ENCODE measurements around the gene MRPL53.
A peak's percentile ranks its signal among the peaks of the same experiment; 100 is the strongest.

MRPL53 gene

DNA sequence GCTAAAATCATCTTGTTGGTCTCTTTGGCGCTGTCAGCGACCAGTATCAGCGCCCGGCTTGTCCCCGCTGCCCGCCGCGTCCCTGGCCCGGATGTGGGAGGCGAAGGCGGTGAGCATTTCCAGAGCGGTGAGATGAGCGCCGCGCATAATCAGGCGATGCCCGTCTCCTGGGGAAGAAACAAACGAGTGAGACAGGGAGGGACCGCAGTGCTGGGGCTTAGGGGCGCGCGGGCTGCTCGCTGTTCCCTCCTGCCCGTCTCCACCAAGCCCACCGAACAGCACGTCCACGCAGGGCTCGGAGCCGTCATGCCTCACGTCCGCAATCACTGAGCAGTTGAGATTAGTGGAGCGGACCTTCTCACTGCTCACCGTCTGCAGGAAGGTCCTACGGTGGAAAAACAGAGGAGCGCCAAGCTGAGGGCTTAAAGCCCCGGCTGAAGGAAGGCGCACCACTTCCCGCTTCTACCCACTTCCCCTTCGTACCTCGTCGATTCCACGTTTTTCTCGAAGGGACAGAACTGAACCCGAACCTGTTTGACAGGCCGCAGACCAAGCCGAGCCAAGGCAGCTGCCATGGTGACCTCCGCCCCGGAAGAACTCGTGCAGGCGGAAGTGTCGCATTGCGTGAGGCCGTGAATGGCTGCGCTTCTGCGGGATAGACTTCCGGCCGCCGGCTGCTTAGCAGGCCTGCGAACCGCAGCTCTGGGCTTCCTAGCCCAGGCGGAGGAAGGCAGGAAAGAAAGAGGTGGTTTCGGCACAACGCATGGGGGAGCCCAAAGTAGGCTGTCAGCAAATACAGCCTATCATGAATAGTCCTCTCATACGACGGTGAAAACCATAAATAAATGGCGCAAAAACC lies at the start of gene MRPL53:
Gene MRPL53, minus strand, starts transcription at position 595 of the 859 bp plus-strand sequence. Its CDS starts 20 bp downstream, at position 575.
- peak; percentile 45 to 97 (median 88) for DNase-seq

DNA sequence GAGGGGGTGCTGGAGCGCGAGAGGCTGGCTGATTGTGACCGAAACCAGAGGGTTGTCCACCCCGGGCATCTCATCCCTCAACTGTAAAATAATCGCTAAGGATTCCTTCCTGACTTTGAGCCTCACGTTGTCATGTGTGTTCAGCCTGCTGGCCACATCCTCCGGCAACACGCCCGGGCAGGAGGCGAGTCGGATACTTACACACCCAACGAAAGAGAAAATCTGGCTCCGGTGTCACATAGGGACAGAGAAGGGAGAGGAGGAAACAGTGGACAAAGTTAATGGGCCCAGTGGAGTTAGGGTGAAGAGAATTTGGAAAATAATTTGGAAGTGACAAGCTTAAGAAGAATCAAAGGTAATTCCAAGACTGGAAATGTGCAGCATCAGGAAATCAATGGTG lies 44.2 kb upstream of the MRPL53 start:
- DNase-seq, result no peak

- peak in 19 of 51 donors; percentile 2 to 57 (median 14) for DNase-seq
Observed at GRCh38 chr2:74515981-74516633, 43.6 kb upstream of the MRPL53 start.

DNA sequence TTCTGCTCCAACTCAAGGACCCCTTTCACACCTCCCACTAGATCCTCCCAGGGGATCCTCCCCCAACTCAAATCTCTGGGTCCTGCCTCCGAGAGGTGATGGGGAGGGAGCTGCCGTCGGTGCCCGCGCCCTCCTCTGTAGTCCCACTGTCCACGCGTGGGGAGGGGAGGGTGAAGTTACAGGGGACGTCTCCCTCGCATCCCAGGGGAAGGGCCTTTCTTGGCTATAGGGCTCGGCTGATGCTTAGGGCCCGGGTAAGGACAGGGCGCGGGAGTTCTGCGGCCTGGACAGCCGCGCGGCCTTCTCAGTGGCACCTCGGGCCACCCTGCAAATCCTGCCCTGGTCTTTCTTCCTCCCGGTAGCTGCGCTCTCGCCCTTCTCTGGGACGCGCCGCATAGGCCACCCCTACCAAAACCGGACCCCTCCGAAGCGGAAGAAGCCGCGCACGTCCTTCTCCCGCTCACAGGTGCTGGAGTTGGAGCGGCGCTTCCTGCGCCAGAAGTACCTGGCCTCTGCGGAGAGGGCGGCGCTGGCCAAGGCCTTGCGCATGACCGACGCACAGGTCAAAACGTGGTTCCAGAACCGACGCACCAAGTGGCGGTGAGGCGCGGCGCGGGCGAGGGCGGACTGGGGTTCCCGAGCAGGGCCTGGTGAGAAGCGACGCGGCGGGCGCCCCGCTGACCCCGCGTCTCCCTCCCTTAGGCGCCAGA lies 42.9 kb upstream of the MRPL53 start:
- DNase-seq, result no peak

DNA sequence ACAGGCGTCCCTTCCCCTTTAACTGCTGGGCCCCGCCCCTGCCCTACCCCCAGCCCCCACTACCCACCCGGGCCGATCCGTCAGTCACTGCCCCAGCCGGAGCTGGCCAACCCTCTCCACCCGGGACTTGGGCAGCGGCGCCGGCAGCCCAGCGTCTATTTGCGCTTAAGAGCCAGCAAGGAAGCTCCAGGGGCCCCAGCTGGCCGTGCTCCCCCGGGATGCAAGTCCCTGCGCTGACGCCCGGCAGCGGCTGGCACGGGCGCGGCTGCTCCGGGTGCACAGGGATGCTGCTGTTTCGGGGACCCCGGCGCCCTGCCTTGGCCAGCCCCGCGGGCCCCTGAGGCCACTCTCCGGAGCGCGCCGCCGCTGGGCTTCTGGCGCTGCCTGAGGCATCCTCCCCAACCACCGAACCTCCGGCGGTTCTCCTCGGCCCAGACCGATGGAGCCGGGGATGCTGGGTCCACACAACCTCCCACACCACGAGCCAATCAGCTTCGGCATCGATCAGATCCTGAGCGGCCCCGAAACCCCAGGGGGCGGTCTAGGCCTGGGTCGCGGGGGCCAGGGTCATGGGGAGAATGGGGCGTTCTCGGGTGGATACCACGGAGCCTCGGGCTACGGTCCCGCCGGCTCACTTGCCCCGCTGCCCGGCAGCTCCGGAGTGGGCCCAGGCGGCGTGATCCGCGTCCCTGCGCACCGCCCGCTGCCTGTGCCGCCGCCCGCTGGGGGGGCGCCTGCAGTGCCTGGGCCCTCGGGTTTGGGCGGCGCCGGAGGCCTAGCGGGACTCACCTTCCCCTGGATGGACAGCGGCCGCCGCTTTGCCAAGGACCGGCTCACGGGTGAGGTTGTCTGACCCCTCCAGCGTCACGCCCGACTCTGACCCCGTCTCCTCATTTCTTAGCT lies 42.1 kb upstream of the MRPL53 start, which contains the start of gene TLX2:
Gene TLX2, plus strand, starts transcription at position 83 of the 903 bp plus-strand sequence. Its CDS starts 357 bp downstream, at position 440.
- no peak for DNase-seq

GRCh38 chr2:74513605-74514367 lies 41.3 kb upstream of the MRPL53 start:
- no peak for DNase-seq

- no peak for DNase-seq
Observed at GRCh38 chr2:74512744-74513604, 40.5 kb upstream of the MRPL53 start.

DNA sequence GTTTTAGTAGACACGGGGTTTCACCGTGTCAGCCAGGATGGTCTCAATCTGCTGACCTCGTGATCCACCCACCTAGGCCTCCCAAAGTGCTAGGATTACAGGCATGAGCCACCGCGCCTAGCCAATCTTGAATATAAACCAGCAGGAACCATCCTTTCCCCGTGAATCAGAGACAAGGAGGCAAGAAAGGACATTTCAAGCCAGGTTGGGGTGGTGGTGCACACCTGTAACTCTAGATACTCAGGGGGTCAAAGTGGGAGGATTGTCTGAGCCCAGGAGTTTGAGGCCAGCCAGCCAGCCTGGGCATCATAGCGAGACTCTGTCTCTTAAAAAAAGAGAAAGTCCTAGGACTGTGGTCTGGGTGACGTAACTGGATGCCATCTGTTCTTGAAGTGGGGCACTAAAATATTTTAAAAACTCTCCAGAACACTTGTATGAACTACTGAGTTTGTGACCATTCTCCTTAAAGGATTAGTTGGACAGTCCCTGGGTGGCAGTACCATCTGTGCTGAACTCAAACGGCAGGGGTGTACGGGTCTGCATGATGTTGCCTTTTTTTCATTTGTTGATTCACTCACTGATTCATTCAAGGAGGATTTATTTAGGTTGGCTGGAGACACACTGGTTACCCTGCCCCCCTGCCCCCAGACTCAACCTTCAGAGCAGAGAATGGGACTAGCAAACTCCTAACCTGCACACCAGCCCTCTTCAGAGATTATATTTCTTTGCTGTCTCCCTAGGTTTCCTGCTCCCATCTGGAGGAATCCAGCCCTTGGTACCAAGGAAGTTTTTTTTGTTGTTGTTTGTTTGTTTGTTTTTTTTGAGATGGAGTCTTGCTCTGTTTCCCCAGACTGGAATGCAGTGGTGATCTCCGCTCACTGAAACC lies 38.9 kb upstream of the MRPL53 start:
- no peak for DNase-seq

DNA sequence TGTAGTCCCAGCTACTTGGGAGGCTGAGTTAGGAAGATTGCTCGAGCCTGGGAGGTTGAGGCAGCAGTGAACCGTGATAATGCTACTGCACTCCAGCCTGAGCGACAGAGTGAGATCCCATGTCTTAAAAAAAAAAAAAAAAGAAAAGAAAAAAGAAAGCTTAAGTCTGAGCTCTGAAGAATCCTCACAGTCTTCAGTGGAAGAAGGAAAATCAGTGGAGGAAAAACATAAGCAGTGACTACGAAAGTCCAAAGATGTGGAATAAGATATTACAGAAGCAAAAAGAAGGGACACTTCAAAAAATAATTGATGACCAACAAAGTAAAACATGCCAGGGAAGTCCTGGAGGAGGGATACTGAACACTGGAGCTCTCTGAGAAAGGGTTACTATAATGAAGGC lies 37.8 kb upstream of the MRPL53 start:
- DNase-seq, result no peak

- DNase-seq, result peak in 13 of 51 donors; percentile 10 to 55 (median 25)
Observed at GRCh38 chr2:74507926-74508520, 35.5 kb upstream of the MRPL53 start.

- peak; percentile 77 to 100 (median 95) for DNase-seq
Observed at GRCh38 chr2:74507145-74507925, 34.9 kb upstream of the MRPL53 start, which contains the start of gene PCGF1. TSS of gene PCGF1 (minus strand) at chr2:74507695. CDS start at chr2:74507668, 27 bp downstream.

DNA sequence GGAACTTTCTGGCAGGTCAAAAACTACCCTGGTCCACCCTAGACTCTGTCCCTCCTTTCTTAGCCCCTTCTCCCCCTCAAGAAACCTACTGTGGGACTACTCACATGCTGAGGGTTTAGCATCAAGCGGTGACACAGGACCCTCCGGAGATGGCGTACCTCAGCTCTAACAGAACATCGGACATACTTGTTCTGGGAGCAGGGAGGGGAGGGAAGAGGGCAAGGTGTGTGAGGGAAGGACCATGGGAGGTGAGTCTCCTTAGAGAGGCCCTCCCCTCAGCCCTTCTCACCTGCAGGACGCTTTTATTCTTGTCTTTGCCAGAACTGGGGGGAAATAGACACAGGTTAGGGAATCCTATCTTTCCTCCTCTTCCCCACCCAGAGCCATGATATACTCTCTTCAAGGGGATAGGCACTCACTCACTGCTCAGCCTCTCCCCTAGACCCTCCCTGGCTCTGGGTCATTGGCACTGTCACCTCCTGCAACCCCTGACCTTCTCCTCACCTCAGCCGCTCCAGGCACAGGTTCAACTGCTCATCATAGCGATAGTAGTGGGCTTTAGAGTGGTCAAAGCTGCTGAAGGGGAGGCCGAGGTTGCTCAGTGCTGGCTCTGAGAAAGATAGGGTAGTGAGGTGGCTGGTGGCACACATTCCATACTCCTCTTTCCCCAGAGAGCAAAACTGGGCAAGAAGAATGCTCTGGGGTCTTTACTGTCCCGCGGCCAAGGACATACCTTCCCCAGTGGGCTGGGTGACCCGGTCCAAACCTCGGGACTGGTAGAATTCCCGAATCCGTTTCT lies 33.2 kb upstream of the MRPL53 start:
- DNase-seq, result no peak

- no peak for DNase-seq
Observed at GRCh38 chr2:74504591-74504990, 32.1 kb upstream of the MRPL53 start.

DNA sequence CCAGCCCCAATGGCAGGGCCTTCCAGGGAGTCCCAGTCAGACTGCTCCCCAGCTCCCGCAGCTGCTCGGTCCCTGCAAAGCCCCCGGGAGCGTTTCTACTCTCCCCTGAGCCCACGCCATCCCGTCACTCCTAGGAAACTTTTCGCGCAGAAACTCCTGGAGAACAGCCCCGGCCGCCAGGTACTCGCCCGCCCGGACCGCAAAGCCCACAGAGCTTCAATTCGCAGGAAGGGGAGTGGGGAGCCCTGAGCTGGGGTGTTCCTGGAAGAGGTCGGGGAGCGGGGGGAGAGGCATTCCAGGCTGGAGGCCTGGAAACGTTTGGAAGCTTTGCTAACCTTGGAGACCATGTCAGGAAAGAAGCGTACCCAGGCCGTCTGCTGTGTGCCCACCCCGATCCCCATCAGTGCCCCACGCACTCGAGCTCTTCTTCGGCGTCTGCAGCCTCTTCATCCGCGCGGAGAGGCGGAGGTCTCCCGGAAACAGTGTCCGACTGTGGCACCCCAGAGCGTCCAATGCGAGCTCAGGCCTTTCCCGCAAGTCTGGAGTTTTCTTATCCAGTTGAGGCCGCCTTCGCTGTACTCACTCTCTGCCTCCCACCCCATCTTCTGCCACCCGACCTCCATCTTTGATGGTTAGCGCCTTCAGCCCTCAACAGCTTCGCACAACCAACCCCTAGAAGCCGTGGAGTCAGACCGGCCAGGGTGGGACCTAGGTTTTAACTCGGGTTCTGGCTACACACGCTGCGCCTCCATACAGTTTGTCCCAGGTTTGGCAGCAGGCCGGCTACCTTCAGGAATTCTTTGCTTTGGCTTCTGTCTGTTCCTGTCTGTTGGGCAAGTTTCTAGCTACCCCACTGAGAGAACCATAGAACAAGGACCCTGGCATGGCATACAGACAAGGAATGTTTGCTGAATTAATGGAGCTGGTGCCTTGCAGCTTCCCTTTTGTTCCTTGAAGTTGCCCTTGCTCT lies 31.3 kb upstream of the MRPL53 start:
- DNase-seq, result no peak
